HG02571 (cell line): ENCODE data around the gene TIAM1.

Experiments used
- ATAC-seq: cut with Tn5 transposase; IDR thresholded peaks from one replicate; pipeline ENCODE4 v1.9.1; 2021; ENCODE audit warnings: mild to moderate bottlenecking, moderate library complexity; ENCODE audit not compliant: unreplicated experiment

Gene TIAM1

DNA sequence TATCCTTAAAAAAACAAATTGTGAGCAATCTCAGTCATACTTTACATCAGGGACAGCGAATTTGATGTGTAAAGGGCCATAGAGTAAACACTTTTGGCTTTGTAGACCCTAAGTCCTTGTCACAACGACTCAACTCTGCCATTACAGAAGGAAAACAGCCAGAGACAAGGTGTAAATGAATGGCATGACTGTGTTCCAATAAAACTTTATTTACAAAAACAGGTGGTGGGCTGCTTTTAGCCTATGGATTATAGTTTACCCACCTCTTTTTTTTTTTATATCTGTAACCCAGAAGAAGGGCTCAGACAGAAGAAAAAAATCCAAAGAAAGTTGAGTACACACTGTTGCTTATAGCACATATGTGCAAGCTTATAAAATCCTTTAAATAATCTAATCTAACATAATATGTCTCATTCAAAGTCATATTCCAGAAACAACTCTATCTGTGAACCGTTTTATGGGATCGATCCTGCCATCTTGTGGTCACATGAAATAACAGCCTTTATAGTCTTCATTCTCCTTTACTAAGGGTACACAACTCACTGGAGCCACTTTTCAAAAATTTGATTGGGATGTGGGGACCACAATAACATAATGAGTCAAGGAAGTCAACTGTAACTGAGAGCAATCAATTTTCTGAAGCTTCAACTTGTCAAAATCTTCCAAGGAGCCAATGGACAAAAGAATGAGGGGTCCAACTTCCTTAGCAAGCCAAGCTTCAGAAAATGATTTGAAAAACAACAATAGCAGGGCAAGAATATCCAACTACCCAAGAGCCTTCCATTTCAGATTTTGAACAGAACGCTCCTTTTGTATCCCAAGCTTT lies 163.6 kb downstream of the TIAM1 start:
- ATAC-seq, result no peak

DNA sequence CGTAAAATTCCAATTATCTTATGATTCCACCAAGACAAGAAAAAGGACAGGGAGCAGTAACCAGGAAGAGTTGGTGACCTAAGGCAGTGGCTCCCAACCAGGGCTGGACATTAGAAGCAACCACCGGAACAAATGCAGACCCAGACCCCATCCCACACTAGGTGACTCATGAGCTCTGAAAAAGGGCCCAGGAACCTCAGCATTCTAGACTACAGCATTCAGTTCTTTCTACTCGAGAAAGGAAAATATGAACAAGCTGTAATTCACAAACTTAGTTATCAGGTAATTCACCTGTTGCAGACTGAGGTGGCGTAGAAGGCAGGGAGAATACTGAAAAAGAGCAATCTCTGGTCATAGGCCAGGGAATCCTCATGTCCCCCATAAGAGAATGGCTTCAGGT lies 167.3 kb downstream of the TIAM1 start:
- no peak for ATAC-seq

DNA sequence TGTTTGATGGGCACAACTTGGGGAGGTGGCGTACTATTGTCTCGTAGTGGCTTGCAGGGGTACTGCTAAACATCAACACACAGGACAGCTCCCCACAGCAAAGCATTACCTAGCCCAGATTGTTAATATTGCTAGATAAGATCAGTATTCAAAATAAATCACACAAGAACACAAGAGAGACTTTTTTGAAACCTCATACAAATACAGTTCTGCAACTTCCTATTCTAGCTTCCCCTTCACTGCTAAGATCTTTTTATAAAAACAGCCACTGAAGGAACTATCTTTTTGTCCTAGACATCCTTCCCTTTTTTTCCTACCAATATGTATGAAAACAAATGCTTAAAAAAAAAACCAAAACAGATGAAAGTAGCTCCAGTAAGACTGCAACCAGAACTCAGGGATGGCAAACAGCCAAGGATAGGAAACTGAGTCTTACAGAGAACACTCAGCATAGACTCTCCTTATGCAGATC lies 167.9 kb downstream of the TIAM1 start:
- no peak for ATAC-seq

DNA sequence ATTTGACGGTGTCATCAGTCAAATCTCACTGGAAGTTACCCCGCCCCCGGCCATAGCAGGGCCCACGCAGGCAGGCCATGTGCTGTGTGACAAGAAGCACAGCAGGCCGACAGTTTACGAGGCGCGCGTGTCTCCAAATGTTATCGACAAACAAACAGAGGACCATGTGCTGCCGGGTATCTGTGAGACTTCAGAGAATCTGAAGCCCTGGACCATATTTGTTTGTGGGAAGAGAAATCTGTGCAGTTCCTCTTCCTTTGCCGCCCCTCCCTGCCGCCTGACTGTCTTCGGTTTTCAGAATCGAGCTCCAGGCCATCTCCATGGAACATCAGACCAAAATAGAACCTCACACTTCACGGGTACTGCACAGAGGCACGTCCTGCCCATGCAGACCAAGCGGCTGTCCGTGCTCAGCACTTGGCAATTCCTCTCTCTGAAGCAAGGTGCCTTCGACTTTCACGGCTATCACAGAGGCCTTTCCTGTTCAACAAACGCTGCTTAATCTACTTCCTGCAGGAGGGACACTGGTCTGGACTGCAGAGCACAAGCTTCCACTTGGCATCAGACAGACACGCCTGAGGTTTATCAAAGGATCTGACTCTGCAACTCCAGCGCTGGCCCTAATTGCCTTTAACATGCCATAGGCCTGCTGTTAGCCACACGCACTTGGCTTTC lies 170.0 kb downstream of the TIAM1 start:
- no peak for ATAC-seq

DNA sequence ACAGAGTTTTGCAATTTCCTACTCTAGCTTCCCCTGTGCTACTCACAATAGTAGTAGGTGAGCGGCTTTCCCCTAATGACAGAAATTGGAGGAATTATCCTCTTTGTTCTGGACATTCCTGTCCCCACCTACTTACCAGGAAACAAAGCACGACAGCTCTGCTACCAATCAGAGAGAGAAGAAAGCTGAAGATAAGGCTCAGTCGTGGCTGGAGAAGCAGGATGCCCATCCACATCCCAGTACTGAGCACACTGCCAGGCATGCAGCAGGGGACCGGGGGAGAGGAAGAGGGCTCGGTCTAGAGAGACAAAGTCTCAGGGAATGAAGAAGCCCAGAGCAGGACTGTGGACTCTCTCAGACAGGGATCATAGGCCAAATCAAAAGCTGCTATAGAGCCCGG lies 171.7 kb downstream of the TIAM1 start:
- no peak for ATAC-seq

DNA sequence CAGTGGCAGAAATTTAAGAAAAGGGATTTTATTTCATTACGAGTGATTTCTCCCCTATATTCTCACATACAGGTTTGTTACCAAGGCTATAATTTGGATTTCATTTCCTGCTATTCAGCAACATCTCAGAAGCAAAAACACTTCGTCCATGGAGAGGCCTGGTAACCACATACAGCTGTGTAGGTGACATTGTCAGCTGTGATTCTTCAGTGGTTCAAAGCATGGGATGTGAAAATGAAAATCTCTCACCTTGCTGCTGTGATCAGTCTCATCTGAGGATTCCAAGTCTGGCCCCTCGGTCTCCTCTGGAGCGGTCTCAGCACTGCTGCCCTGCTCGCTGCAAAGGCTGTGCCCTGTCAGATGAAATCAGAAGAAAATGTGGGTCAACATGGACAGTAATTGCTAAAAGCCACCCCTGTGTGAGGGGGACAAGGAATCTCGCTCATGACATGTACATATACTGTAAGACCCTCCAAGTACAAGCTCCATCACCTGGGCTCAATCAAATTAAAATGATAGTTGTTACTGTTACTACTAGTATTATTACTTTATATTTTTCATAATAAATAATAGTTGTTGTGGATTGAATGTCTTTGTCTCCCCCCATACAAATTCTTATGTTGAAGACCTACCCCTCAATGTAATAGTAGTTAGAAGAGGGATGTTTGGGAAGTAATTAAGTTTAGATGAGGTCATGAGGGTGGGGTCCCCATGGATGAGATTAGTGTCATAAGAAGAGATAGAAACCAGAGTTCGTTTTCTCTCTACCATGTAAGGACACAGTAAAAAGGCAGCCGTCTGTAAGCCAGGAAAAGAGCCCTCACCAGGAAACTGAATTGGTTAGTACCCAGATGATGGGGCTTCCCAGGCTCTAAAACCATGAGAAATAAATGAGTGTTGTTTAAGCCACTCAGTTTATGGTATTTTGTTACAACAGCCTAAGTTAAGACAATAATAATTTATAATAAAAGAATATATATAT lies 179.1 kb downstream of the TIAM1 start:
- no peak for ATAC-seq

DNA sequence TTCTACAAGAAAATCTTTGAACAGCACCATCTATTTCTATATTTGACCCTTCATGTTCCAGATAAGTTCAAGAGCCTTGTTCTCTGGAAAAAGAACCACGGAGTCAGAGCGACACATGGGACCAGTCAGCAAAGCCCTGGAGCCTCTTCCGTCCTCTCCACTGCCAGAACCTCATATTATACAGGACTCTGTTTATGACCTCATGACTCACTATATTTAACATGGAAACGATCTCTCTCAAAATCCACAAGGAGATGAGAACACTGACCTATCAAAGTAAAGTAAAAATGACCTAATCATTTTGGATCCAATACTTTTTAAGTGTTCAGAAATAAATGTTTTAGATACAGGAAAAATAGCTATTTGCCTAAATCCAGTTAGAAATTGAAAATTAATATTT lies 181.2 kb downstream of the TIAM1 start:
- no peak for ATAC-seq

DNA sequence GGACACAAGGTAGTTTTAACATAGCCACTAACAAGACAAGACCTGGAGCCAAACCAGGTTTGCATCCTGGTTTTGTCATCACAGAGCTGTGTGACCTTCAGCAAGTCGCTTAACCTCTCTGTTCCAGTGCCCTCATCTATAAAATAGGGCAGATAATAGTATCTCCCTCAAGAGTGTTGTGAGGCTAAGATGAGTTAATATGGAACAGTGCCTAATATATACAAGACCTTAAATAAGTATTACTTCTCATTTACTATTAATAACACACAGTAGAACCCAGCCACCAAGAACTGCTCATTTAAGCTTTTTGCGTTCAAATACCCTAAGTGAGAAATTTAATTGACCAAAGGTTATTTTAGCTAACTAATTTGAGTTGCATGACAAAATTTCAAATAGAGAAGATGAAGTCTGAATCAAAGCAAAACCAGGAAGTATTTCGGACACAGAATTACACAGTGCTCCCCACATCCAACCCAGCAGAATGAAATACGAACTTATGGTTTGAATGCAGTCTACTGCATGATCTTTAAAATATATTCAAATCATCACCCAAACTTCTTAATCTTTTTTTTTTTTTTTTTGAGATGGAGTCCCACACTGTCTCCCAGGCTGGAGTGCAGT lies 181.9 kb downstream of the TIAM1 start:
- ATAC-seq, result no peak

DNA sequence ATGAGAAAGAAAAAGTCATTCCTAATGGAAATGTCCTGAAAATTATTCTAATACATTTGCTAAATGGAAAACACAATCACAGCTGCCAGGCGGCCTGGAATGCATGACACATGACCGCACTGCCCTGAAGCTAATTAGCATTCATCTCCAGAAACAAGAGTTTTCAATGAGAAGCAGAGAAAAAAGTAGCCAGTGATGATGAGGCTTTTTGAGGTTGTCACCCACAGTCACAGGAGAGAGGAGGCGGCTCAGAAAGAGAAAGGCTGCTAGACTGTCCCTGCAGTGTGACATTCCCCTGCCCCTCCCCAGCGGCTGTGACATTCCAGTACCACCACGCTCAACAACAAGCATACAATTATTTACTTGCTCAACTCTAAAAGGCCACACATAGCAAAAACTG lies 182.9 kb downstream of the TIAM1 start:
- ATAC-seq, result no peak

DNA sequence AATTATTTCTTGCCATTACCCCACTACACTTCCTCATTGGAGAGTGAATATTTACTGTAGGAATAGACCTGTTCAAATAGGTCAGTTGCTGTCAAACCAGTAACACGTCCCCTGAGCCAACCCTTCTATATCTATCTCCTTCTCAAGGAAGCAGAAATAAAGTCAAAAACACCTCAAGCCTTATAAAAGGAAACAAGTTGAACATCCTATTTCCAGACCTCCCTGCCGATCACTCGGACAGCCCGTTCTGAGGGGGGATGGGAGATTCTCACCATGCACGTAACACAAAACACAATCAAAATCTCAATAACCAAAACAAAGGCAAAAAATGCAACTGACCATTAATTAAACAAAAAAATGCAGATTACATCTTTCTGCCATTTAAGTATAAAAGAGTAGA lies 184.3 kb downstream of the TIAM1 start:
- ATAC-seq, result no peak

DNA sequence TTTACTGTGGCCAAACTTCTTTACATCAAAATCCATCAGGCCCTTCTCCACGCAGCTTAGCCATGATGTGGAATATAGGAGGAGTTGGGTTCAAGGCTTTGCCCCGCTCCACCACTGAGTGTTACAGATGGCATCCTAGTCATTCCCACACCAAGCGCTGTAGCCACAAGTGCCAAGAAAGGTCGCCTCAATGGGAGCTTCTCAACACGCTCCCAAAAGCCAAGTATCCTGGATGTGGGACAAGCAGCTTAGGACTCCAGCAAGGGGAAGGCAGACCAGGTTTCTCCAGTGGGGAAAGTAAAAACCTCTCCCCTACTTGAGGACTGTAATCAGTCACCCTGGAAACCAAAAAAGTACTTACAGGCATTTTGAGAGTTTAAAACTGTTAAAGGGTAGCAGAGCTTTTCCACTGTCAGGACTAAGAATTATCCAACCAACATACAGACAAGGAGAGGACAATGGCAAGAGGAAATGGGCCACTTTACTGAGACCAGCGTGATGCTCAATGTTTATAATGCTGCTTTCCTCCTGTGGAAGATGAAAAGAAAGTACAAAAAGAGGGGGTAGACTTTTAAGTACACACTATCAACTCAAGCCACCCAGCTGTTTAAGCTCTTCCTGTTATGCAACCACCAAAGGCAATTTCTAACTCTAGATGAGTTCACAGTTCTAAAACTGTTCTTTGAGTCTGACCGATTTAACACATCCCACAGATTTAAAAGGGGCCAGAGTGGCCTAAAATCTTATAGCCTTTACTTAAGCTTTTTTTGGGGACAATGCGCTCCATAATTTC lies 185.1 kb downstream of the TIAM1 start:
- ATAC-seq, result no peak

DNA sequence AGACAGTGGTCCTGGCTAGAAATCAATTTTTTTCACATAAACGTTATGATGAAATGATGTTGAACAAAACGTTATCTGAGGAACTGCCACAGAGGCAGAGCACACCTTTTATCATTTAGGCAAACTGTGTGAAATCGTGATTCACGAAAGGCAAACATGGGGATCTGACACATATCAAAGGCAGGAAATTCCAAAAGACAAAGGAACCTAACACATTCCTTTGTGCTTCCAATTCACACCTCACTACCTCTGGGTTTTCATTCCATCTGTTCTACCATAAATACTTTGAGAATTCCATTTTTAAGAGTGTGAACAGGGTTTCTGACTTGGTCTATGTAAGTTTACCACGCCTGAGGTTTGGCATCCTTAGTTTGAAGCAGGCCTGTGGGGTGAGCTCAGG lies 186.3 kb downstream of the TIAM1 start:
- ATAC-seq, result no peak

DNA sequence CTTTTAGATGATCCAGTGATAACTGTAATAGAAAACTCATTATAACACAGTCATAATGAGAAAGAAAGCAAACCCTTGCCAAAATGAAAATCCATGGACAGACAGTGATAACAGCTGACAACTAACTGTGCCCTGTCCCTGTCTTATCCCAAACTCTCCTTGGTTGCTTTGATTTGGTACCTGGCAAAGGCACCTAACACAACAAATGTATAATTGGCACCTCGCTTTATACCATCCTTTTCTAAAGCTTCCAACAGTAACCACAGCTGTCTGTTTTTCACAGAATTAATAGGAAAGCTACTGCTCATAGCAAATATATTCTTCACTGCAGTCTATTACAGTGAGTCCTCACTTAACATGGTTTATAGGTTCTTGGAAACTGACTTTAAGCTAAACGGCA lies 187.4 kb downstream of the TIAM1 start:
- no peak for ATAC-seq

DNA sequence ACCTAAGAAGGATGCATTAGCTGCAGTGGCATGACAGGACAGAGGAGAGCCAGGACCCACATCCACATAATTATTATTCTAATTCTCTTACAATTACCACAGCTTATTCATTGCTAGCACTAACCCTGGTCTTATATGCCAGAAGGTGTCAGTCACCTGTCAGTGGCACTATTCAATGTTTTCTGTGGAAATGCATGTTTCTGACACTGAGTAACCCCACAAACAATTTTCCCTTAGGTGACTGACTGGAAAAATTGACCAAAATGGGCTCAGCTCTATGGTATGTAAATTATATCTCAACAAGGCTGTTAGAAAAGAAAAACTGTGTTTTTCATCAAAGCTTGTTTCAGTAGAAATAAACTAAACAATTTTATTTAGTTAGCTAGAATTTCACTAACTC lies 187.9 kb downstream of the TIAM1 start:
- no peak for ATAC-seq

DNA sequence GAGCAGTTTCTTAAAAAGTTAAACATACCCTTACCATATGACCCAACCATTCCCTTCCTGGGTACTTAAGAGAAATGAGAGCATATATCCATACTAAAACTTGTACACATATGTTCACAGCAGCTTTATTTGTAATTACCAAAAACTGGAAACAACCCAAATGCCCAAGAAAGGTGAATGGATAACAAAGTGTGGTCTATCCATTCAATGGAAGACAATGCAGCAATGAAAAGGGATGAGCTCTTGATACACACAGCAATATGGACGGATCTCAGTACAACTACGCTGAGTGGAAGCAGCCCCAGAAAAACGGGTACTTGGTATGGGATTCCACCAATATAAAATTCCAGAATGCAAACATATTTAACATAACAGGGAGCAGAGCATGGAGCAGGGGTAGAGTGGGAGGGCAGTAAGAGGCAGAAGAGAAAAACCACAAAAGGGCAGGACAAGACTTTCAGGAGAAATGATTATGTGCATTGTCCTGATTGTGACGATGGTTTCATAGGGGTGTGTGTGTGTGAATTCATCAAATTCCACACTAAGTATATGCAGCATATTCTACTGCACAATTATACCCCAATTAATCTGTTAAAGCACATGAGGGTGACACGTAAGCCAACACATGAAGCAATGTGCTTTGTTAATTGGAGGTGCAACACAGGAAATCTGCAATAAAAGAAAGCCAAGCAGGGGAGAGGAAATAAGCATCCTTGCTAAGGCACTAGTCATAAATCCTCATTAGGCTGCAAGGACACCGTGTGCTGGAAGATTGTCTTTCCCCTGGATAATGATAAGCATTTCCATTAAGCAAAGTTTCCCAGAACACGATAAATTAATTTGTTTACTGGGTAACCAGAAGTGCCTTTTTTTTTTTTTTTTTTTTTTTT lies 192.7 kb downstream of the TIAM1 start:
- ATAC-seq, result no peak

DNA sequence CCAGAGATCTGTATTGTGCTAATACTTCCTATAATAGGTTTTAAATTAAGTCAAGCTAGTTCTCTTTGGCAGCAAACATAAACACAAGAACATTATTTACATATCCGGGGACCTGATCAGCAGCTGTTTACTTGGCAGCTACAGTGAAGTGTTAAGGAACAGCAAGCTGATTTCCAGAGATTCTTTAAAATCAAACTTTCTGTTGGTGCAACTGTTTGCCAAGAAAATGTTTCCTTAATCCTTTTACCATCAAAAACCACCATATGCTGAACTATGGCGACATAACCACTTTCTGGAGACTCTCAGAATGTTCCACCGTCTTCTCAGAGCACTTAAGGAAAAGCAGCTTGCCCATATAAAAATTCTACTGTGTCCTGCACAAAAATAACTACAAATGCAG lies 198.8 kb downstream of the TIAM1 start:
- ATAC-seq, result no peak

DNA sequence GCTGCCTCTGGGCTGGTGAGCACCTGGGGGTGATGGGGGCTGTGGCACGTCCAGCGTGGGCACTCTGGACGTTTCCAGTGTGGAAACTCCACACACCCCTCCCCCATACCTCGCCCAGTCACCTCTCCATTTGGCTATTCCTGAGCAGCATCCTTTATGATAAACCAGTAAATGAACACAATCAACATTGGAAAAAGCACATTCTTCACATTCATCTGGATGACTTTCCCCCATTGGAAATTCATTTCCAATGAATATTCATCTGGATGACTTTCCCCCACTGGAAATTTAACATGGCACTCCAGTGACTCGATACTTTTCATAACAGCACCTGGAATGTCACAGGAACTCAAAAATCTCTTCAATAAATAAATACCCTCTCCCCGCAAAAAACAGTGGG lies 201.0 kb downstream of the TIAM1 start:
- ATAC-seq, result no peak

DNA sequence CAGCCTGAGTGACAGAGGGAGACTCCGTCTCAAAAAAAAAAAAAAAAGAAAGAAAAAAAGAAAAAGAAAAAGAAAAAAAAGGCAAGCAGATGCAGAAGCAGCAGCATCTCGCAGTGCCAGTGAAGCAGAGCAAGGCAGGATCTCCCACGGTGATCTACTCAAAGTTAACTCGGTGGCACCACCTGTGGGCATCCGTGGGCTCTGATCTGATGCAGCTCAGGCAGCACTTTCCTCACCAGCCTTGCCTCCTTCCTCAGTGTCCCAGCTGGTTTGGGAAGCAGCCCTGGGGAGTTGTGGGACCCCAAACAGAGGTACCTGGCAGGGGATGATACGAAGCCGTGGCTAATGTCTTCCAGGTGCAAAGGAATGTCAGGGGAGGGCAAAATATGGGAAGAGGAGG lies 201.5 kb downstream of the TIAM1 start:
- ATAC-seq, result no peak

DNA sequence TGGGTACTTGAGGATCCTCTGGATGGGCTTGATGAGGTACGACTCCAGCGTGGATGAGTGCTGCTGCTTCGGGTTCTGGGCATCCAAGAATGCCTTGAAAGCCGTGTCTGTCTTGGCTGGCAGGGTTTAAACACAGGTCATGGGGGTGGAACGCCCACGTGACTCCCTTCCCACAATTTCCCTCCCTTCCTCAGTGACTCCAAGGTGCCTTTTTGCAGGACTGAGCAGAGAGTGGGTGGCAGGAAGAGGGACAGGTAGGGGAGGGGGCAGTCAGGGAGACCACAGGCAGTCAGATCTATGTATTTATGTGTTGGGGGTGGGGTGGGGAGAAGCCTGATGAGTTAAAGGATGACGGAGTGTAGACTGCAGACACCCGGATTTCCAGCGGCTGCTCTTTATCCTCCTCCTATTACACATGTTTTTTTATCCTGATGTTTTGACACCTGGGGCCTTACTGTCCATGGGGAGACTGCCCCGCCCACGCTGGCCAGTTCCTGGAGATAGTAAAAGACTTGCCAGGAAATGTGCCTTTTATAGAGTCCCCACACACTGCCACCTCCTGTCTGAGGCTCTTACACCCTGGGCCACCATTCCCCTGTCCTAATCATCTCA lies 202.6 kb downstream of the TIAM1 start:
- ATAC-seq, result no peak
